Heart right ventricle (tissue), 16 donors: ENCODE measurements around the gene NCKAP5L. TPM values are rescaled to one million over a fixed set of nuclear protein-coding genes. Genes with fewer than 3 reads are reported as not detected.
A peak's percentile ranks its signal among the peaks of the same experiment; 100 is the strongest.
"Not testable (repeated sequence)": the region's sequence is repeated elsewhere in the genome, so short reads cannot be mapped to it uniquely, and the experiment has no call there.

ENCODE experiments used
- ATAC-seq, 8 donors: fragments of 200-7000 bp; cut with Tn5 transposase; one replicate each; pipeline ENCODE4 v1.9.1; 2020; ENCODE audit warnings: mild to moderate bottlenecking in 8 of 8, moderate library complexity in 8 of 8, moderate number of reproducible peaks in 1 of 8
- DNase-seq, 2 donors: peaks; one replicate each; pipeline ENCODE4 v3.0.0-alpha.2; 2020
- H3K27ac ChIP-seq, 10 donors: fragments of 200-600 bp; sonication (generic) in 2 of 10; one replicate each; pipeline versions ENCODE4 v1.5.0 to v1.8.0; 2020 to 2022; ENCODE audit warnings: mild to moderate bottlenecking in 3 of 10
- H3K27me3 ChIP-seq, 7 donors: fragments of 200-600 bp; one replicate each; pipeline ENCODE4 v1.8.0; 2021 to 2022; ENCODE audit warnings: mild to moderate bottlenecking in 2 of 7
- H3K36me3 ChIP-seq, 9 donors: fragments of 200-600 bp; sonication (generic) in 1 of 9; one replicate each; pipeline versions ENCODE4 v1.5.0 to v1.8.0; 2020 to 2022; ENCODE audit warnings: mild to moderate bottlenecking in 2 of 9
- H3K4me1 ChIP-seq, 9 donors: fragments of 200-600 bp; sonication (generic) in 1 of 9; one replicate each; pipeline versions ENCODE4 v1.5.0 to v1.8.0; 2020 to 2022; ENCODE audit warnings: mild to moderate bottlenecking in 4 of 9
- H3K4me3 ChIP-seq, 10 donors: fragments of 200-600 bp; sonication (generic) in 2 of 10; one replicate each; pipeline versions ENCODE4 v1.5.0 to v1.8.0; 2020 to 2022; ENCODE audit warnings: mild to moderate bottlenecking in 7 of 10, moderate library complexity in 2 of 10
- H3K9me3 ChIP-seq, 11 donors: fragments of 200-600 bp in 10 of 11; sonication (generic) in 2 of 11; one replicate each; pipeline versions ENCODE4 v1.5.0 to v1.8.0; 2013 to 2022; ENCODE audit warnings: mild to moderate bottlenecking in 2 of 11, control low read depth in 1 of 11, moderate library complexity in 1 of 11
- WGBS, 2 donors: extraction: QIAGEN DNeasy Blood & Tissue Kit; methylation state at CpG; one replicate each; pipeline ENCODE4 v1.1.7; 2013; ENCODE audit warnings: inconsistent platforms in 1 of 2; 5-methylcytosine and 5-hydroxymethylcytosine counted together
- intact Hi-C, 10 donors: fragments of 100-400 bp; cut with DNase I; formaldehyde crosslinking; loops; one replicate each; pipeline versions ENCODE4 v1.11.1 to v1.14.2; 2022
- polyA plus RNA-seq, 2 donors: library from polyadenylated mRNA; stranded (reverse); fragments of 200-250 nt; gene quantifications; one replicate each; pipeline ENCODE4 v1.2.3, GENCODE V29; 2013
- total RNA-seq, 10 donors: library from RNA; stranded (reverse); fragmentation: NEBNext Ultra II Directional in 3 of 10; extraction: Animal tissue kit (Norgen Biotek cat#: 25700) in 3 of 10; gene quantifications; one replicate each; pipeline versions ENCODE4 v1.2.1 to v1.2.4, GENCODE V29; 2021 to 2023
- TF ChIP-seq, protein P1 (sequence below), 9 donors: fragments of 200-600 bp; sonication (generic) in 2 of 9; IDR thresholded peaks; one replicate each; pipeline versions ENCODE4 v1.5.0 to v1.8.0; 2021 to 2022; ENCODE audit warnings: antibody characterized with exemption in 9 of 9, mild to moderate bottlenecking in 5 of 9, moderate library complexity in 1 of 9
- donor health status: Arrhythmogenic right ventricular cardiomyopathy.
- donor health status: ischemic (EF 13 %, LVEDD 7.1; RV severe dilation, severe dysfunction).
- donor health status: healthy with polysubstance abuse.
- donor health status: DM: no; HTN: yes; CAD: no.
- donor health status: DM: no; HTN: no; CAD: no.
- donor health status: ischemic (EF 25% LVEDD 6.9; RV normal size, moderate dysfunction).
- donor health status: ischemic (EF 25% LVEDD 5.7; RV mildly dilated, moderate dysfunction).
- donor health status: healthy.
- donor health status: DM: yes; HTN: yes; CAD: no.
- donor health status: Ischemic cardiomyopathy.
- donor health status: ischemic (EF 35%, LVEDD 5.7; RV mildly dilated, moderate dysfunction).
- donor health status: nonischemic (EF 11% LVEDD 7.7; RV severe dilation, severe dysfunction).
- donor health status: DM: yes; HTN: yes; CAD: no.
- donor health status: PGD.
- donor health status: ischemic (EF 29% LVEDD 5.4; RV normal size, mild dysfunction).
- donor health status: nonischemic (EF 23%, LVEDD 6.1; RV moderate dilation, normal function).

The NCKAP5L gene
- total and polyA plus RNA-seq, 12 donors, result 11.6 to 44.6 (median 23.7) TPM

DNA sequence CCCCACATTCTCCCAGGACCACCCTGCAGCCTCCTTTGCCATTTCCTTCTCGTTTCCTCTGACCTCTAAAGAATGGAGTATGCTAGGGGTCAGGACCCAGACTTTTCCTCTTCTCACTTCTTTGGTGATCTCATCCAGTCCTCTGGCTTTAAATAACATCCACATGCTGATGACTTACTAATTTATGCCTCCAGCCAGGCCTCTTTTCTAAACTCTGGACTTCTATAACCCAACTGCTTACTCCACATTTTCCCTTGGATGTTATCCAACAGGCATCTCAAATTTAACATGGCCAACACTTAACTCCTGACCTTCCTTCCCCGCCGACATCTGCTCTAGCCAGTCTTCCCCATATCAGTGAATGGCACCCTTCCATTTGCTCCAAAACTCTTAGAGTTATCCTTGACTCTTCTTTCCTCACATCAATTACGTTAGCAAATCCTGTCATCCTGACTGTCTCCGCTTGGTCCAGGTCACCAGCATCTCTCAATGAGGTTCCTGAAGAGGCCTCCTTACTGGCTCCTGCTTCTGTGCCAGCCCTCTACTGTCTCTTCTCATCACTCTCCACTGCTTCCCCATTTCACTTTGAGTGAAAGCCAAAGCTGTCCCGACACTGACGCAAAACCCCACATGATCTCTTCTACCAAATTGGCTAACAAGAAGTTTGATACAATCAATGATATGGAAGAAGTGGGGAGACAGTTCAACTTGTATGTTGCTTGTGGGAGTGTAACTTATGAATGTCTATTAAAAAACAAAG lies 44.1 kb downstream of the NCKAP5L start:
- Histone ChIP-seq H3K9me3 (peaks cover 0 to 8% (median 3%) of the 10 kb centered on the region in 11 donors), H3K27me3 (no peaks in the 10 kb centered on the region), H3K4me3 (no peak overlapping the region), H3K4me1 (peaks cover 0 to 23% (median 18%) of the 10 kb centered on the region in 9 donors), H3K36me3 (peaks cover 0 to 14% (median 0%) of the 10 kb centered on the region in 9 donors), H3K27ac (peak overlapping the region in 4 of 10 donors; percentile 15 to 76 (median 58))
- intact Hi-C loops, result loop anchor here in 1 of 10 donors (5.0 kb wide), 1 partner anchor 53 kb away; no protein-coding TSS in a partner anchor
- TF ChIP-seq, protein P1, sequence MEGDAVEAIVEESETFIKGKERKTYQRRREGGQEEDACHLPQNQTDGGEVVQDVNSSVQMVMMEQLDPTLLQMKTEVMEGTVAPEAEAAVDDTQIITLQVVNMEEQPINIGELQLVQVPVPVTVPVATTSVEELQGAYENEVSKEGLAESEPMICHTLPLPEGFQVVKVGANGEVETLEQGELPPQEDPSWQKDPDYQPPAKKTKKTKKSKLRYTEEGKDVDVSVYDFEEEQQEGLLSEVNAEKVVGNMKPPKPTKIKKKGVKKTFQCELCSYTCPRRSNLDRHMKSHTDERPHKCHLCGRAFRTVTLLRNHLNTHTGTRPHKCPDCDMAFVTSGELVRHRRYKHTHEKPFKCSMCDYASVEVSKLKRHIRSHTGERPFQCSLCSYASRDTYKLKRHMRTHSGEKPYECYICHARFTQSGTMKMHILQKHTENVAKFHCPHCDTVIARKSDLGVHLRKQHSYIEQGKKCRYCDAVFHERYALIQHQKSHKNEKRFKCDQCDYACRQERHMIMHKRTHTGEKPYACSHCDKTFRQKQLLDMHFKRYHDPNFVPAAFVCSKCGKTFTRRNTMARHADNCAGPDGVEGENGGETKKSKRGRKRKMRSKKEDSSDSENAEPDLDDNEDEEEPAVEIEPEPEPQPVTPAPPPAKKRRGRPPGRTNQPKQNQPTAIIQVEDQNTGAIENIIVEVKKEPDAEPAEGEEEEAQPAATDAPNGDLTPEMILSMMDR (IDR thresholded peaks at IDR 0.05), result no peak
- 31 to 33% methylated on average over 7 of the region's 7 CpGs for WGBS, 2 donors
- DNase-seq, result no peak
- peak; percentile 41 to 79 (median 65) for ATAC-seq

DNA sequence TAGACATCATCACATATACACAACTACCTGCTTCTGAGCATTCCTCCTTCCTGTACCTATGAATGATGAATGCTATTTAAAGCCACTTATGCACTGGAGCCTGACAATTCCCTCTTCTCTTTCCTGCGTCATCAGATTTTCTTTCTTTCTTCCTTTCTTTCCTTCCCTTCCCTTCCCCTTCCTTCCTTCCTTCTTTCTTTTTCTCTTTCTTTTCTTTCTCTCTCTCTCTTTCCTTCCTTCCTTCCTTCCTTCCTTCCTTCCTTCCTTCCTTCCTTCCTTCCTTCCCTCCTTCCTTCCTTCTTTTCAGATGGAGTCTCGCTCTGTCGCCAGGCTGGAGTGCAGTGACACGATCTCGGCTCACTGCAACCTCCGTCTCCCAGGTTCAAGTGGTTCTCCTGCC lies 47.3 kb downstream of the NCKAP5L start:
- peaks cover 0 to 29% (median 23%) of the 10 kb centered on the region in 9 donors for H3K4me1 ChIP-seq
- H3K4me3 ChIP-seq, H3K36me3 ChIP-seq, DNase-seq, H3K27ac ChIP-seq, ATAC-seq, H3K27me3 ChIP-seq, H3K9me3 ChIP-seq: not testable (repeated sequence)
- WGBS, 2 donors, result 90 to 92% methylated on average over 6 of the region's 6 CpGs
- intact Hi-C loops, result loop anchor here in 1 of 10 donors (5.0 kb wide), 1 partner anchor 56 kb away; no protein-coding TSS in a partner anchor

DNA sequence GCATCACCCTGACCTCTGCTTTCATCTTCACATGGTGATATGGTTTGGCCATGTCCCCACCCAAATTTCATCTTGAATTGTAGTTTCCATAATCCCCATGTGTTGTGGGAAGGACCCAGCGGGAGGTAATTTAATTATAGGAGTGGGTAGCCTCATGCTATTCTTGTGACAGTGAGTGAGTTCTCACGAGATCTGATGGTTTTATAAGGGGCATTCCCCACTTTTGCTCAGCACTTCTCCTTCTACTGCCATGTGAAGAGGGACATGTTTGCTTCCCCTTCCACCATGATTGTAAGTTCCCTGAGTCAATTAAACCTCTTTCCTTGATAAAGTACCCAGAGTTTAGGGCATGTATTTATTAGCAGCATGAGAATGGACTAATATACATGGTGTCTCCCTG lies 48.6 kb downstream of the NCKAP5L start:
- Histone ChIP-seq H3K36me3 (no peaks in the 10 kb centered on the region), H3K27me3 (no peaks in the 10 kb centered on the region), H3K4me1 (peaks cover 0 to 23% (median 18%) of the 10 kb centered on the region in 9 donors), H3K27ac (no peak overlapping the region), H3K9me3 (no peaks in the 10 kb centered on the region), H3K4me3 (no peak overlapping the region)
- ATAC-seq (no peak), DNase-seq (no peak)
- TF ChIP-seq, protein P1 (IDR thresholded peaks at IDR 0.05), result no peak
- WGBS, 2 donors, result 81 to 86% methylated on average over 2 of the region's 2 CpGs
- intact Hi-C loops, result loop anchor here in 7 of 10 donors (5.0 to 10.0 kb wide), 7 partner anchors 37 to 293 kb away; partner anchors contain the start of genes ASIC1 (in 3 of the 7), AQP5 (in 2 of the 7) and TMBIM6 (in 1 of the 7)

DNA sequence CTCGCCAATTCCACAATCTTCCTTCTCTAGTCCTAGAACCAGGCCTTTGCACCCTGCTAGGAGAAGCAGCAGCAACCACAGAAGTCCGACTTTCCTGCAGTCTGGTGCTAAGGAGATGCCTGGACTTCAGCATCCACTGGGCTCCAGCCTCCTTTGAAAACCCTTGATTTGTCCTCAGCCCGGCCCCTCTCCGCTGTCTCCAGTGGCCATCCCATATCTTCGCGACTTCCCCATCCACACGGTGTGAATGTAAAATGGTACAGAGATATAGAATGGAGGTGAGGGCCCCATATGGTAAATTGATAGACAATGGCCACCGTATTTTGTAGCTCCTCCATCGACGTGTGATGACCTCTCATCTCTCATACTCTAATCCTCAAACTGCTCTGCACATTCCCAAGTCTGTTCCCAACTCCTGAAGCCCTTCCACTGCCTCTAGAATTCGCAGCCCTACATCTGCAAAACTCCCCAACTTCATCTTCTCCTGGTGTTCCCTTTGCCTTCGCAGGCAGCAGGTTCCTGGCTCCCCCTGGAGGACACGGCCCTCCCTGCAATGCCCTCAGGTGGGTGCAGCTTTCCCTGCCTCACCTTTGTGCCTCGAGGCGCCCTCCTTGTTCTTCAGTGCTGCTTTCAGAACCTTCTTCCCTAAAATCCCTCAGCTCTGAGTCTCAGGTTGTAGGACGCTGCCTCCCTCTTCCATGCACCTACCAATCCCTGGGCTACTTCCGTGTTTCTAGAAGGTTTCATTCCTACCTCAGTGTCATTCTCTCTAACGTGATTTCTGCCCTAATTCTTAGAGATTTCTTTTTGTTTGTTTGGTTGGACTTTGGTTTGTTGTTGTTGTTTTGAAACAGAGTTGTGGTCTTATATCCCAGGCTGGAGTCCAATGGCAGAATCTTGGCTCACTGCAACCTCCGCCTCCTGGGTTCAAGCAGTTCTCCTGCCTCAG lies 50.1 kb downstream of the NCKAP5L start:
- WGBS, 2 donors, result 50 to 53% methylated on average over 19 of the region's 19 CpGs
- intact Hi-C loops, result loop anchor here in 9 of 10 donors (1.0 to 10.0 kb wide), 9 partner anchors 36 to 294 kb away; partner anchors contain the start of genes ASIC1 (in 3 of the 9), AQP5 (in 2 of the 9) and TMBIM6 (in 1 of the 9)
- ATAC-seq (peak in 7 of 8 donors; percentile 47 to 69 (median 56)), DNase-seq (peak in 1 of 2 donors; percentile 58)
- TF ChIP-seq, protein P1 (IDR thresholded peaks at IDR 0.05), result peak; percentile 59 to 86 (median 75)
- Histone ChIP-seq H3K27ac (no peak overlapping the region), H3K9me3 (no peaks in the 10 kb centered on the region), H3K4me3 (no peak overlapping the region), H3K36me3 (no peaks in the 10 kb centered on the region), H3K4me1 (peaks cover 0 to 10% (median 5%) of the 10 kb centered on the region in 9 donors), H3K27me3 (no peaks in the 10 kb centered on the region)
